Measurements from ENCODE around the gene OCRL. TPM values are rescaled to one million over a fixed set of nuclear protein-coding genes. Genes with fewer than 3 reads are reported as not detected.

OCRL gene
- total and polyA plus RNA-seq, 2 donors (not counting 1 experiment from before 2014, with no cell fraction given), result 4.6 to 10.6 TPM

GRCh38 chrX:129516402-129516801 lies 23.7 kb upstream of the OCRL start:
- Histone ChIP-seq H3K36me3 (replicated peaks in 1 of 2; ENCODE audit: control extremely low read depth in 1 of 2, control insufficient read depth in 1 of 2, extremely low read depth in 1 of 2, insufficient read depth in 2 of 2, low read length in 1 of 2) (no peaks in the 10 kb centered on the region), H4K20me1 (ENCODE audit: control insufficient read depth, insufficient read depth, low read length, poor library complexity, severe bottlenecking) (no peaks in the 10 kb centered on the region), H3K27ac (ENCODE audit: low read length in 2 of 2) (no peak overlapping the region), H3K4me3 (ENCODE audit: control extremely low read depth in 1 of 5, extremely low read depth in 1 of 5, insufficient read depth in 1 of 5, low read depth in 2 of 5, low read length in 4 of 5) (no peak overlapping the region), H3K9me3 (ENCODE audit: control extremely low read depth in 1 of 3, control insufficient read depth in 2 of 3, insufficient read depth in 1 of 3, low read length in 2 of 3) (no peaks in the 10 kb centered on the region), H3K9ac (ENCODE audit: low read length) (no peak overlapping the region), H3K4me1 (ENCODE audit: control insufficient read depth in 2 of 2, insufficient read depth in 2 of 2, low read length in 2 of 2) (no peaks in the 10 kb centered on the region), H2AFZ (ENCODE audit: insufficient read depth, low read depth, low read length, poor library complexity, severe bottlenecking) (no peak overlapping the region), H3K4me2 (replicated peaks; ENCODE audit: low read depth, low read length, poor library complexity, severe bottlenecking) (no peak overlapping the region), H3K79me2 (ENCODE audit: control insufficient read depth, insufficient read depth, low read length) (no peaks in the 10 kb centered on the region), H3K27me3 (replicated peaks in 1 of 4; ENCODE audit: control extremely low read depth in 1 of 4, control insufficient read depth in 3 of 4, insufficient read depth in 4 of 4, low read length in 3 of 4) (peaks cover 0 to 4% (median 1%) of the 10 kb centered on the region in 4 experiments)
- H3K27me3 Mint-ChIP-seq, result peaks cover 20% of the 10 kb centered on the region
- POLR2A ChIA-PET, result no interaction called here
- CTCF ChIA-PET, result no interaction called here
- H3K9me3 Mint-ChIP-seq (ENCODE audit: insufficient read depth), result no peaks in the 10 kb centered on the region
- no peak overlapping the region for H3K27ac Mint-ChIP-seq
- no peak for TF ChIP-seq EZH2 (IDR thresholded peaks at IDR 0.05; ENCODE audit: borderline replicate concordance, insufficient read depth, low read depth, low read length, poor library complexity, severe bottlenecking)
- no peak for TF ChIP-seq CTCF (IDR thresholded peaks at IDR 0.05)
- no peak overlapping the region for H3K4me3 Mint-ChIP-seq
- no peaks in the 10 kb centered on the region for H3K4me1 Mint-ChIP-seq
- no CpG with 5 or more reads among the region's 3 CpGs for WGBS (ENCODE audit: insufficient coverage)
- no peak for DNase-seq
- intact Hi-C loops (cut with micrococcal nuclease), result no loop called here
- ATAC-seq (ENCODE audit: low read depth), result no peak

DNA sequence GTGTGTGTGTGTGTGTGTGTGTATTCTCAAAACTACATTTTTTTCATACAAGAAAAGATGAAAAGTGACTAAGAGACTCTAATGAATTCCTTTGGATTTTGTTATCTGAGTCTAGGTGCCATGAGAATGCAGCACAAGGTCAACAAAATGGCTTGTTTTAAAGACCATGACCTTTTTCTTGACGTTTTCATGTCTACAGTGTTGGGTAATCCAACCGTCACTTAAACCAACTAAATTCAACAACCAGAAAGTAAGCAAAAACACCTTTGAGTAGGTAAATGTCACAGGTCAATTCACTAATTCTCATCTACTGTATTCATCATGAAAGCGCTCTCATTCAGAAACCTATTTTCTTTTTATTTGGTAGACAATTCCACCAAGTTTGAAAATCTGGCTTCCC lies 19.9 kb upstream of the OCRL start:
- Histone ChIP-seq H3K4me1 (ENCODE audit: control insufficient read depth in 2 of 2, insufficient read depth in 2 of 2, low read length in 2 of 2) (peaks cover 4 to 6% of the 10 kb centered on the region in 2 donors), H3K9me3 (ENCODE audit: control extremely low read depth in 1 of 3, control insufficient read depth in 2 of 3, insufficient read depth in 1 of 3, low read length in 2 of 3) (peaks cover 0 to 5% (median 0%) of the 10 kb centered on the region in 3 donors), H3K4me2 (replicated peaks; ENCODE audit: low read depth, low read length, poor library complexity, severe bottlenecking) (no peak overlapping the region), H4K20me1 (ENCODE audit: control insufficient read depth, insufficient read depth, low read length, poor library complexity, severe bottlenecking) (no peaks in the 10 kb centered on the region), H3K9ac (ENCODE audit: low read length) (no peak overlapping the region), H3K27ac (ENCODE audit: low read length in 2 of 2) (no peak overlapping the region), H3K4me3 (ENCODE audit: control extremely low read depth in 1 of 5, extremely low read depth in 1 of 5, insufficient read depth in 1 of 5, low read depth in 2 of 5, low read length in 4 of 5) (no peak overlapping the region), H3K27me3 (replicated peaks in 1 of 4; ENCODE audit: control extremely low read depth in 1 of 4, control insufficient read depth in 3 of 4, insufficient read depth in 4 of 4, low read length in 3 of 4) (peaks cover 0 to 12% (median 4%) of the 10 kb centered on the region in 4 experiments), H3K36me3 (replicated peaks in 1 of 2; ENCODE audit: control extremely low read depth in 1 of 2, control insufficient read depth in 1 of 2, extremely low read depth in 1 of 2, insufficient read depth in 2 of 2, low read length in 1 of 2) (no peaks in the 10 kb centered on the region), H2AFZ (ENCODE audit: insufficient read depth, low read depth, low read length, poor library complexity, severe bottlenecking) (no peak overlapping the region), H3K79me2 (ENCODE audit: control insufficient read depth, insufficient read depth, low read length) (no peaks in the 10 kb centered on the region)
- Mint-ChIP-seq H3K4me1 (peaks cover 8% of the 10 kb centered on the region), H3K4me3 (no peak overlapping the region), H3K27ac (no peak overlapping the region), H3K27me3 (peaks cover 24% of the 10 kb centered on the region), H3K9me3 (ENCODE audit: insufficient read depth) (peaks cover 2% of the 10 kb centered on the region)
- POLR2A ChIA-PET, result no interaction called here
- WGBS (ENCODE audit: insufficient coverage), result no CpG with 5 or more reads among the region's 3 CpGs
- CTCF ChIA-PET, result no interaction called here
- ATAC-seq (ENCODE audit: low read depth) (no peak), DNase-seq (no peak)
- TF ChIP-seq EZH2 (IDR thresholded peaks at IDR 0.05; ENCODE audit: borderline replicate concordance, insufficient read depth, low read depth, low read length, poor library complexity, severe bottlenecking) (no peak), CTCF (IDR thresholded peaks at IDR 0.05) (no peak)
- intact Hi-C loops (cut with micrococcal nuclease), result no loop called here
